ENCODE data around the gene TMCC1. TPM values are rescaled to one million over a fixed set of nuclear protein-coding genes. Genes with fewer than 3 reads are reported as not detected.

The TMCC1 gene
- total RNA-seq, 1 donor from 2014 or later: 37.8 TPM

GRCh38 chr3:129608936-129609590 is 284.4 kb downstream of the TMCC1 start:
- H3K27me3 Mint-ChIP-seq (ENCODE audit: unreplicated experiment): no peaks in the 10 kb centered on the region
- no peak for TF ChIP-seq CTCF (IDR thresholded peaks at IDR 0.05)
- peak overlapping the region; percentile 75 for H3K27ac Mint-ChIP-seq (ENCODE audit: unreplicated experiment)
- H3K4me3 Mint-ChIP-seq (ENCODE audit: unreplicated experiment): no peak overlapping the region
- H3K9me3 Mint-ChIP-seq (ENCODE audit: unreplicated experiment): no peaks in the 10 kb centered on the region
- no peak for DNase-seq (ENCODE audit: extremely low spot score, unreplicated experiment)
- H3K4me1 Mint-ChIP-seq (ENCODE audit: unreplicated experiment): peaks cover 60% of the 10 kb centered on the region
- H3K36me3 Mint-ChIP-seq (ENCODE audit: unreplicated experiment): no peaks in the 10 kb centered on the region

- peaks cover 67% of the 10 kb centered on the region for H3K4me1 Mint-ChIP-seq (ENCODE audit: unreplicated experiment)
- no peaks in the 10 kb centered on the region for H3K9me3 Mint-ChIP-seq (ENCODE audit: unreplicated experiment)
- peak overlapping the region; percentile 95 for H3K27ac Mint-ChIP-seq (ENCODE audit: unreplicated experiment)
- H3K4me3 Mint-ChIP-seq (ENCODE audit: unreplicated experiment): peak overlapping the region; percentile 32
- H3K27me3 Mint-ChIP-seq (ENCODE audit: unreplicated experiment): no peaks in the 10 kb centered on the region
- DNase-seq (ENCODE audit: extremely low spot score, unreplicated experiment): no peak
- TF ChIP-seq CTCF (IDR thresholded peaks at IDR 0.05): peak; percentile 56
- H3K36me3 Mint-ChIP-seq (ENCODE audit: unreplicated experiment): no peaks in the 10 kb centered on the region
Observed at GRCh38 chr3:129608087-129608935, 285.2 kb downstream of the TMCC1 start.

- Mint-ChIP-seq H3K27me3 (ENCODE audit: unreplicated experiment) (no peaks in the 10 kb centered on the region), H3K9me3 (ENCODE audit: unreplicated experiment) (no peaks in the 10 kb centered on the region), H3K4me1 (ENCODE audit: unreplicated experiment) (peaks cover 70% of the 10 kb centered on the region), H3K4me3 (ENCODE audit: unreplicated experiment) (peak overlapping the region; percentile 85), H3K27ac (ENCODE audit: unreplicated experiment) (peak overlapping the region; percentile 95), H3K36me3 (ENCODE audit: unreplicated experiment) (no peaks in the 10 kb centered on the region)
- no peak for DNase-seq (ENCODE audit: extremely low spot score, unreplicated experiment)
- no peak for TF ChIP-seq CTCF (IDR thresholded peaks at IDR 0.05)
Observed at GRCh38 chr3:129607391-129608068, 286.0 kb downstream of the TMCC1 start.

- no peaks in the 10 kb centered on the region for H3K36me3 Mint-ChIP-seq (ENCODE audit: unreplicated experiment)
Observed at GRCh38 chr3:129606636-129607390, 286.7 kb downstream of the TMCC1 start, which contains the start of gene PLXND1. Gene PLXND1, minus strand, starts transcription at chr3:129606676. Its CDS starts 37 bp downstream, at chr3:129606639.

More at GRCh38 chr3:129606636-129607390, 286.7 kb downstream of the TMCC1 start, which contains the start of gene PLXND1:
- Mint-ChIP-seq H3K4me3 (ENCODE audit: unreplicated experiment) (peak within 1 kb of the TSS; percentile 97), H3K9me3 (ENCODE audit: unreplicated experiment) (no peaks in the 10 kb centered on the region), H3K27ac (ENCODE audit: unreplicated experiment) (peak within 1 kb of the TSS; percentile 95), H3K4me1 (ENCODE audit: unreplicated experiment) (peaks cover 70% of the 10 kb centered on the region), H3K27me3 (ENCODE audit: unreplicated experiment) (no peaks in the 10 kb centered on the region)
- DNase-seq (ENCODE audit: extremely low spot score, unreplicated experiment): peak; percentile 90
- no peak for TF ChIP-seq CTCF (IDR thresholded peaks at IDR 0.05)

Data from osteocyte (in vitro differentiated cells).